Measurements from ENCODE around the gene NDUFS8. TPM values are rescaled to one million over a fixed set of nuclear protein-coding genes. Genes with fewer than 3 reads are reported as not detected.

NDUFS8 gene
- total RNA-seq, 5 donors from 2014 or later (not counting 1 experiment from before 2014, with no cell fraction given), result 76.9 to 102 (median 91.1) TPM

DNA sequence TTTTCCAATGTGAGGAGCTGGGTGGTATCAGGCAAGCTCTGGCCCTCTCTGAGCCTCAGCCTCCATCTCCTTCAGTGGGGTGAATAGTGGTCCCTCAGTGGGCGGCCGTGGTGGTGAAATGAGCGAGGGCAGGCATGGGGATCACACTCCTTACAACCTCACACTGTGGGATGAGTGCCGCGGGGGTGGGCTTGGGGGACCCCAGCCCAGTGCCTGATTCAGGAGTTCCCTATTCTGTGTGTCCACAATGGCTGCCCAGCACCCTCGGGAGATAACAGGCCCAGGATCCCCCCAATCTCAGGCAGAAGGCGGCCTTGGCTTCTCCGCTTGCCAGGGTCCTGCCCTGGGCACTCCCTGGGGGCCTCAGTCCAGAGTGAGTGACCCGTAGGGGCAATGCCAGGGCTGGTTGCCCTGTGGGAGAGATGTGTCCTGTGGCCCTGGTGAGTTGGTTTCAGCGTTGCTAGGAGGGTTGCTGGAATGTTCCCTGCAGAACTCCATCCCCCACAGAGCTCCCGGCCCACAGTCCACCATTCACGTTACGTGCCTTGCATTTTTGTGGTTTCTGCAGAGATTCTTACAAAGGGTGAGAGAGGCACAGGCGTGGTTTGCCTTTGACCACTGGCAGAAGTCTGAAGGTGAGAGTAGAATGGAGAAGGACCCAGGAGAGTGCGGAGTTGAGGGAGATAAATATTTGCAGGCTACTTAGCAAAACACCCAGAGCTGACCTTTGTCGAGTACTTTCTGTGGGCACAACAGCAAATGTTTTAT, 17.5 kb upstream of the NDUFS8 start:
- WGBS (ENCODE audit: insufficient coverage), result 70% methylated on average over 7 of the region's 16 CpGs
- Histone ChIP-seq H3K9me3 (no peaks in the 10 kb centered on the region), H3K4me3 (ENCODE audit: control insufficient read depth in 1 of 2, extremely low read depth in 1 of 2, low read length in 1 of 2) (no peak overlapping the region), H3K36me3 (ENCODE audit: control insufficient read depth in 2 of 2, extremely low read depth in 1 of 2, insufficient read depth in 1 of 2, low read length in 1 of 2) (no peaks in the 10 kb centered on the region), H3K4me1 (ENCODE audit: control insufficient read depth in 1 of 2, extremely low read depth in 1 of 2, insufficient read depth in 2 of 2, low read length in 2 of 2) (peaks cover 0 to 13% of the 10 kb centered on the region in 2 experiments), H3K27ac (ENCODE audit: low read length) (no peak overlapping the region), H3K27me3 (replicated peaks in 1 of 2; ENCODE audit: control insufficient read depth in 2 of 2, extremely low read depth in 1 of 2, insufficient read depth in 2 of 2, low read length in 1 of 2) (peaks cover 0 to 33% of the 10 kb centered on the region in 2 experiments)
- peaks cover 0 to 3% of the 10 kb centered on the region in 2 donors for H3K27me3 Mint-ChIP-seq
- H3K9me3 Mint-ChIP-seq, result no peaks in the 10 kb centered on the region
- ChIA-PET CTCF (no interaction called here), POLR2A (no interaction called here)
- no peak overlapping the region for H3K27ac Mint-ChIP-seq
- DNase-seq (no peak), ATAC-seq (replicated peaks in 1 of 4) (no peak)
- H3K36me3 Mint-ChIP-seq, result no peaks in the 10 kb centered on the region
- peaks cover 7 to 13% (median 7%) of the 10 kb centered on the region in 3 donors for H3K4me1 Mint-ChIP-seq
- no peak overlapping the region for H3K4me3 Mint-ChIP-seq

DNA sequence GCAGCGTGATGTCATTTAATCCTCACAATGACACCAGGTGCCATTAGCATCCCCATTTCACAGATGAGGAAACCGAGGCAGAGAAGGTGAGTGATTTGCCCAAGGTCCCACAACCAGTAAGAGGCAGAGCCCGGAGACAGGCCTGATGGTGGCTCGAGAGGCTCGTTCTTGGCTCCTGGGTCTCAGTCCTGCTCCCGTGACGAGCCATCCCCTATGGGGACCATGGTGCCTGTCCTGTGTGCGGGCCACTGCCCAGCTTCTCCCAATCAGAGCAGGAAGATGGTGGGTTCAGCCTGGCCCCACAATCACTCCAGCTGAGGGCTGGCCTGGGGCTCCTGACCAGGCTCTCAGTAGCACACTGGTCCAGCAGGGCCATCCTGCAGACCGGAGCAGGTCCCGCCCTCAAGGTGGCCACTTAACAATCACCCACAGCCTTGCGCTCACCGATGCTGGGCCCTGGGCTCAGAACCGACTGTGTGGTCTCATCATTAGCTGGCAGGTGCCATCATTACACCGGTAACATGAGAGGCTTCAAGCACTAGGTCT, 16.8 kb upstream of the NDUFS8 start:
- WGBS (ENCODE audit: insufficient coverage), result 89% methylated on average over 13 of the region's 14 CpGs
- H3K27me3 Mint-ChIP-seq, result peaks cover 0 to 3% of the 10 kb centered on the region in 2 donors
- POLR2A ChIA-PET, result no interaction called here
- Histone ChIP-seq H3K27me3 (replicated peaks in 1 of 2; ENCODE audit: control insufficient read depth in 2 of 2, extremely low read depth in 1 of 2, insufficient read depth in 2 of 2, low read length in 1 of 2) (peaks cover 0 to 32% of the 10 kb centered on the region in 2 experiments), H3K27ac (ENCODE audit: low read length) (no peak overlapping the region), H3K4me3 (ENCODE audit: control insufficient read depth in 1 of 2, extremely low read depth in 1 of 2, low read length in 1 of 2) (no peak overlapping the region), H3K9me3 (no peaks in the 10 kb centered on the region), H3K4me1 (ENCODE audit: control insufficient read depth in 1 of 2, extremely low read depth in 1 of 2, insufficient read depth in 2 of 2, low read length in 2 of 2) (peaks cover 0 to 12% of the 10 kb centered on the region in 2 experiments), H3K36me3 (ENCODE audit: control insufficient read depth in 2 of 2, extremely low read depth in 1 of 2, insufficient read depth in 1 of 2, low read length in 1 of 2) (no peaks in the 10 kb centered on the region)
- DNase-seq (no peak), ATAC-seq (replicated peaks in 1 of 4) (no peak)
- CTCF ChIA-PET, result no interaction called here
- H3K36me3 Mint-ChIP-seq, result no peaks in the 10 kb centered on the region
- H3K9me3 Mint-ChIP-seq, result no peaks in the 10 kb centered on the region
- H3K4me3 Mint-ChIP-seq, result no peak overlapping the region
- H3K4me1 Mint-ChIP-seq, result peaks cover 7 to 13% (median 7%) of the 10 kb centered on the region in 3 donors
- H3K27ac Mint-ChIP-seq, result no peak overlapping the region

DNA sequence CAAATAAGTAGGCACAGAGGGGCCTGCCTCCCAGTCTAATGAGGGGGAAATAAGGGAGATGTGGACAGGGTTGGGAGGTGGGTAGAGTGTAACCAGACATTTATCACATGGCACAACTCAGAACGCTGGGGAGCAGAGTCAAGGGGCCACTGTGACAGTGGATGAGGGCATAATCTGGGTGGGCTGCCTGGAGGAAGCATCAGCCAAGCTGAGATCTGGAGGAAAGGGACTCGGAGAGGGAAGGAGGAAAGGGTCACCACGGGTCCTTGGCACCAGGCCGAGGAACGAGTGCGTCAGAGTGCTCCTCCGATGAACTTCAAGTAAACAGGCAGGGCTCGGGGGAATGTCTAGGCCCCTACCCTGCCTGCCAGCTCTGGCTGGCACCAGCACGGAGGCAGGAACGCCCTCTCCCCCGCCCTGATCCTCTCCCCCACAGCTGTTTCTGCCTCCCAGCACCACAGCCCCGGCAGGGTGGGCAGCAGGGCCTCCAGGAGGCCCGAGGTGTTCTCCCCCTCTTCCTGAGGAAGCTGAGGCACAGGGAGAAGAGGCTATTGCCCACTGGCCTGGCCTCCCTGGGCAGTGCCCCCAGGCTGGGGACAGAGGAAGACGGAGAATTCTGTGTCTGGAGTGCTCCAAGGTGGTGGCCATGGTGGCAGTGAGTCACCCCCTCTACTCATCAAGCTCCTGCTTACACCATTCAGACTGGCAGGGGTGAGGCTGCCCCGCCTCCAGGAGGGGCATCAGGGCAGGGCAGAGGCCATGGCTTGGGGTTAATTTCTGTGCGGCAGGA, 16.1 kb upstream of the NDUFS8 start:
- Mint-ChIP-seq H3K27me3 (peaks cover 0 to 3% of the 10 kb centered on the region in 2 donors), H3K27ac (no peak overlapping the region), H3K4me3 (no peak overlapping the region), H3K4me1 (peaks cover under 1 to 6% (median 1%) of the 10 kb centered on the region in 3 donors), H3K36me3 (no peaks in the 10 kb centered on the region), H3K9me3 (no peaks in the 10 kb centered on the region)
- H3K36me3 ChIP-seq (ENCODE audit: control insufficient read depth in 2 of 2, extremely low read depth in 1 of 2, insufficient read depth in 1 of 2, low read length in 1 of 2), result no peaks in the 10 kb centered on the region
- no peaks in the 10 kb centered on the region for H3K9me3 ChIP-seq
- no peak overlapping the region for H3K4me3 ChIP-seq (ENCODE audit: control insufficient read depth in 1 of 2, extremely low read depth in 1 of 2, low read length in 1 of 2)
- ChIA-PET CTCF (no interaction called here), POLR2A (no interaction called here)
- DNase-seq (no peak), ATAC-seq (replicated peaks in 1 of 4) (no peak)
- peaks cover 0 to 32% of the 10 kb centered on the region in 2 experiments for H3K27me3 ChIP-seq (replicated peaks in 1 of 2; ENCODE audit: control insufficient read depth in 2 of 2, extremely low read depth in 1 of 2, insufficient read depth in 2 of 2, low read length in 1 of 2)
- 55% methylated on average over 10 of the region's 16 CpGs for WGBS (ENCODE audit: insufficient coverage)
- no peak overlapping the region for H3K27ac ChIP-seq (ENCODE audit: low read length)
- peaks cover 0 to 9% of the 10 kb centered on the region in 2 experiments for H3K4me1 ChIP-seq (ENCODE audit: control insufficient read depth in 1 of 2, extremely low read depth in 1 of 2, insufficient read depth in 2 of 2, low read length in 2 of 2)

DNA sequence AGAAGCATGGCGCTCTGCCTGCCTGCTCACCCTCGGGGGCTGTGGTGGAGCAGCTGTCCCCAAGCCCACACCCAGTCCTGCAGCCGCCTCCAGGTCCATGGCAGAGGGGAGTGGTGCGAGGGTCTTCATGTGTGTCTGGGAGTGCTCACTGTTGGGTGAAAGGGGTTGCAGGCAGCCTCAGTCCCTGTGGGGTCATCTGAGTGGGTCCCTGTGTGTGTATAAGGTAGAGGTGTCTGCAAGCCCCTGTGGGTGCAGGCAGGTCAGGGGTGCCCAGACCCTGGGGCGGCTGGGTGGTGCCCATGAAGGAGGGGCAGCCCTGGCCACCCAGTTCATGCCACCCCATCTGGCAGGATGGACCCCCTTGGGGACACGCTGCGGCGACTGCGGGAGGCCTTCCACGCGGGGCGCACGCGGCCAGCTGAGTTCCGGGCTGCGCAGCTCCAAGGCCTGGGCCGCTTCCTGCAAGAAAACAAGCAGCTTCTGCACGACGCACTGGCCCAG, 15.5 kb upstream of the NDUFS8 start:
- H3K36me3 ChIP-seq (ENCODE audit: control insufficient read depth in 2 of 2, extremely low read depth in 1 of 2, insufficient read depth in 1 of 2, low read length in 1 of 2), result no peaks in the 10 kb centered on the region
- peaks cover 0 to 3% of the 10 kb centered on the region in 2 experiments for H3K4me1 ChIP-seq (ENCODE audit: control insufficient read depth in 1 of 2, extremely low read depth in 1 of 2, insufficient read depth in 2 of 2, low read length in 2 of 2)
- ATAC-seq (replicated peaks in 1 of 4), result no peak
- 82% methylated on average over 18 of the region's 19 CpGs for WGBS (ENCODE audit: insufficient coverage)
- H3K4me3 Mint-ChIP-seq, result no peak overlapping the region
- ChIA-PET CTCF (no interaction called here), POLR2A (no interaction called here)
- H3K27ac ChIP-seq (ENCODE audit: low read length), result no peak overlapping the region
- no peaks in the 10 kb centered on the region for H3K9me3 ChIP-seq
- peaks cover 0 to 1% (median 0%) of the 10 kb centered on the region in 3 donors for H3K4me1 Mint-ChIP-seq
- peaks cover 0 to 32% of the 10 kb centered on the region in 2 experiments for H3K27me3 ChIP-seq (replicated peaks in 1 of 2; ENCODE audit: control insufficient read depth in 2 of 2, extremely low read depth in 1 of 2, insufficient read depth in 2 of 2, low read length in 1 of 2)
- H3K27ac Mint-ChIP-seq, result no peak overlapping the region
- no peaks in the 10 kb centered on the region for H3K36me3 Mint-ChIP-seq
- no peak for DNase-seq
- H3K4me3 ChIP-seq (ENCODE audit: control insufficient read depth in 1 of 2, extremely low read depth in 1 of 2, low read length in 1 of 2), result no peak overlapping the region
- H3K27me3 Mint-ChIP-seq, result peaks cover 0 to 3% of the 10 kb centered on the region in 2 donors
- no peaks in the 10 kb centered on the region for H3K9me3 Mint-ChIP-seq

GRCh38 chr11:68015467-68015866, 15.0 kb upstream of the NDUFS8 start:
- 90% methylated on average over 3 of the region's 8 CpGs for WGBS (ENCODE audit: insufficient coverage)
- Mint-ChIP-seq H3K4me1 (no peaks in the 10 kb centered on the region), H3K27me3 (peaks cover 0 to 3% of the 10 kb centered on the region in 2 donors), H3K4me3 (no peak overlapping the region), H3K36me3 (no peaks in the 10 kb centered on the region), H3K9me3 (no peaks in the 10 kb centered on the region), H3K27ac (no peak overlapping the region)
- POLR2A ChIA-PET, result no interaction called here
- H3K9me3 ChIP-seq, result no peaks in the 10 kb centered on the region
- CTCF ChIA-PET, result no interaction called here
- ATAC-seq (replicated peaks in 1 of 4), result no peak
- H3K4me3 ChIP-seq (ENCODE audit: control insufficient read depth in 1 of 2, extremely low read depth in 1 of 2, low read length in 1 of 2), result no peak overlapping the region
- H3K27ac ChIP-seq (ENCODE audit: low read length), result no peak overlapping the region
- H3K27me3 ChIP-seq (replicated peaks in 1 of 2; ENCODE audit: control insufficient read depth in 2 of 2, extremely low read depth in 1 of 2, insufficient read depth in 2 of 2, low read length in 1 of 2), result peaks cover 0 to 30% of the 10 kb centered on the region in 2 experiments
- no peak for DNase-seq
- H3K4me1 ChIP-seq (ENCODE audit: control insufficient read depth in 1 of 2, extremely low read depth in 1 of 2, insufficient read depth in 2 of 2, low read length in 2 of 2), result no peaks in the 10 kb centered on the region
- no peaks in the 10 kb centered on the region for H3K36me3 ChIP-seq (ENCODE audit: control insufficient read depth in 2 of 2, extremely low read depth in 1 of 2, insufficient read depth in 1 of 2, low read length in 1 of 2)

- POLR2A ChIA-PET, result no interaction called here
- H3K27ac Mint-ChIP-seq, result no peak overlapping the region
These were observed 14.1 kb upstream of the NDUFS8 start for GRCh38 chr11:68016161-68016903.

More at GRCh38 chr11:68016161-68016903, 14.1 kb upstream of the NDUFS8 start:
- peaks cover 0 to 3% of the 10 kb centered on the region in 2 donors for H3K27me3 Mint-ChIP-seq
- H3K9me3 Mint-ChIP-seq, result no peaks in the 10 kb centered on the region
- DNase-seq (no peak), ATAC-seq (replicated peaks in 1 of 4) (no peak)
- Histone ChIP-seq H3K27ac (ENCODE audit: low read length) (no peak overlapping the region), H3K4me1 (ENCODE audit: control insufficient read depth in 1 of 2, extremely low read depth in 1 of 2, insufficient read depth in 2 of 2, low read length in 2 of 2) (no peaks in the 10 kb centered on the region), H3K9me3 (no peaks in the 10 kb centered on the region), H3K27me3 (replicated peaks in 1 of 2; ENCODE audit: control insufficient read depth in 2 of 2, extremely low read depth in 1 of 2, insufficient read depth in 2 of 2, low read length in 1 of 2) (peaks cover 0 to 35% of the 10 kb centered on the region in 2 experiments), H3K4me3 (ENCODE audit: control insufficient read depth in 1 of 2, extremely low read depth in 1 of 2, low read length in 1 of 2) (no peak overlapping the region), H3K36me3 (ENCODE audit: control insufficient read depth in 2 of 2, extremely low read depth in 1 of 2, insufficient read depth in 1 of 2, low read length in 1 of 2) (no peaks in the 10 kb centered on the region)
- WGBS (ENCODE audit: insufficient coverage), result 83% methylated on average over 12 of the region's 13 CpGs
- CTCF ChIA-PET, result no interaction called here
- H3K36me3 Mint-ChIP-seq, result no peaks in the 10 kb centered on the region
- H3K4me1 Mint-ChIP-seq, result no peaks in the 10 kb centered on the region
- no peak overlapping the region for H3K4me3 Mint-ChIP-seq
